Breast epithelium (tissue), 3 donors: ENCODE measurements around the gene CD8A.
A peak's percentile ranks its signal among the peaks of the same experiment; 100 is the strongest.

ENCODE experiments used
- POLR2A ChIP-seq: fragments of 450-650 bp; IDR thresholded peaks from one replicate; pipeline ENCODE4 v1.6.1; 2016; ENCODE audit warnings: antibody characterized with exemption, mild to moderate bottlenecking, moderate library complexity
- POLR2AphosphoS5 ChIP-seq, 3 donors: sonication (generic); formaldehyde crosslinking; IDR thresholded peaks; one replicate each; pipeline ENCODE4 v1.6.1; 2017; ENCODE audit warnings: antibody characterized with exemption in 3 of 3
- TF ChIP-seq, protein P1 (sequence below), 3 donors: fragments of 450-650 bp; IDR thresholded peaks; one replicate each; pipeline ENCODE4 v1.5.1; 2016 to 2017; ENCODE audit warnings: antibody characterized with exemption in 3 of 3, mild to moderate bottlenecking in 3 of 3, moderate library complexity in 3 of 3

GRCh38 chr2:86808315-86809161 lies 17.8 kb upstream of the CD8A start:
- TF ChIP-seq POLR2AphosphoS5 (IDR thresholded peaks at IDR 0.05) (peak in 1 of 3 donors; percentile 39), POLR2A (no peak)
- TF ChIP-seq, protein P1, sequence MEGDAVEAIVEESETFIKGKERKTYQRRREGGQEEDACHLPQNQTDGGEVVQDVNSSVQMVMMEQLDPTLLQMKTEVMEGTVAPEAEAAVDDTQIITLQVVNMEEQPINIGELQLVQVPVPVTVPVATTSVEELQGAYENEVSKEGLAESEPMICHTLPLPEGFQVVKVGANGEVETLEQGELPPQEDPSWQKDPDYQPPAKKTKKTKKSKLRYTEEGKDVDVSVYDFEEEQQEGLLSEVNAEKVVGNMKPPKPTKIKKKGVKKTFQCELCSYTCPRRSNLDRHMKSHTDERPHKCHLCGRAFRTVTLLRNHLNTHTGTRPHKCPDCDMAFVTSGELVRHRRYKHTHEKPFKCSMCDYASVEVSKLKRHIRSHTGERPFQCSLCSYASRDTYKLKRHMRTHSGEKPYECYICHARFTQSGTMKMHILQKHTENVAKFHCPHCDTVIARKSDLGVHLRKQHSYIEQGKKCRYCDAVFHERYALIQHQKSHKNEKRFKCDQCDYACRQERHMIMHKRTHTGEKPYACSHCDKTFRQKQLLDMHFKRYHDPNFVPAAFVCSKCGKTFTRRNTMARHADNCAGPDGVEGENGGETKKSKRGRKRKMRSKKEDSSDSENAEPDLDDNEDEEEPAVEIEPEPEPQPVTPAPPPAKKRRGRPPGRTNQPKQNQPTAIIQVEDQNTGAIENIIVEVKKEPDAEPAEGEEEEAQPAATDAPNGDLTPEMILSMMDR (IDR thresholded peaks at IDR 0.05), result peak; percentile 89 to 95 (median 94)
